Measurements from ENCODE around the gene TSPO.

The TSPO gene

DNA sequence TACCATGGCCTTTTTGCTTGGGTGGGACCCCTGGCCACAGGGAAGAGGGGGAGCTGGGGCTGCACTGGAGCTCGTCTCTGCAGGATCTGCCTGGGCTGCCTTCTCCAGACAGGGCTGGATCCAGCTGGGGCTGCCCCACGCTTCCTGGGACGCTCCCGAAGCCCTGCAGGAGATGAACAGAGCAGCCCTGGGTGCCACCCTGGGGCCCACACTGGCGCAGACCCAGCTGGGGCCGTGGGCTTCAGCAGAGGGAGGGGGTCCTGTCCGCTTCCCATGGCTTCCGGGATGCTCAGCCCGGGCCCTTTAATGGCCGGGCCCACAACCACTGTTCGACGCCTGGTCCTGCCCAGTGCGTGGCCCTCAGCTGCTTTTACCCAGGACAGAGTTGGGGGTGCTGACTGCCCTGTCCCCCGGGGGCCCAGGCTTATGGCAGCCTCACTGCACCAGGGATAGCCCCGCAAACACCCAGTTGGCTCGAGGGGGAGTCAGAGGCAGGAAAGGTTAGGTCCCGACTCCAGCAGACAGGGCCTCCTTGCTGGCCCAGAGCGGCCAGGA is 12.0 kb downstream of the TSPO start:
- TF ChIP-seq, protein P1, sequence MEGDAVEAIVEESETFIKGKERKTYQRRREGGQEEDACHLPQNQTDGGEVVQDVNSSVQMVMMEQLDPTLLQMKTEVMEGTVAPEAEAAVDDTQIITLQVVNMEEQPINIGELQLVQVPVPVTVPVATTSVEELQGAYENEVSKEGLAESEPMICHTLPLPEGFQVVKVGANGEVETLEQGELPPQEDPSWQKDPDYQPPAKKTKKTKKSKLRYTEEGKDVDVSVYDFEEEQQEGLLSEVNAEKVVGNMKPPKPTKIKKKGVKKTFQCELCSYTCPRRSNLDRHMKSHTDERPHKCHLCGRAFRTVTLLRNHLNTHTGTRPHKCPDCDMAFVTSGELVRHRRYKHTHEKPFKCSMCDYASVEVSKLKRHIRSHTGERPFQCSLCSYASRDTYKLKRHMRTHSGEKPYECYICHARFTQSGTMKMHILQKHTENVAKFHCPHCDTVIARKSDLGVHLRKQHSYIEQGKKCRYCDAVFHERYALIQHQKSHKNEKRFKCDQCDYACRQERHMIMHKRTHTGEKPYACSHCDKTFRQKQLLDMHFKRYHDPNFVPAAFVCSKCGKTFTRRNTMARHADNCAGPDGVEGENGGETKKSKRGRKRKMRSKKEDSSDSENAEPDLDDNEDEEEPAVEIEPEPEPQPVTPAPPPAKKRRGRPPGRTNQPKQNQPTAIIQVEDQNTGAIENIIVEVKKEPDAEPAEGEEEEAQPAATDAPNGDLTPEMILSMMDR (IDR thresholded peaks at IDR 0.05; ENCODE audit: extremely low read depth, insufficient read depth, missing control alignments), result no peak
- DNase-seq (ENCODE audit: low spot score), result no peak
- in situ Hi-C loops (cut with MboI; ENCODE audit: low pct_unique_long_range_greater_than_20kb, low sequenced_read_pairs, unreplicated experiment), result no loop called here

DNA sequence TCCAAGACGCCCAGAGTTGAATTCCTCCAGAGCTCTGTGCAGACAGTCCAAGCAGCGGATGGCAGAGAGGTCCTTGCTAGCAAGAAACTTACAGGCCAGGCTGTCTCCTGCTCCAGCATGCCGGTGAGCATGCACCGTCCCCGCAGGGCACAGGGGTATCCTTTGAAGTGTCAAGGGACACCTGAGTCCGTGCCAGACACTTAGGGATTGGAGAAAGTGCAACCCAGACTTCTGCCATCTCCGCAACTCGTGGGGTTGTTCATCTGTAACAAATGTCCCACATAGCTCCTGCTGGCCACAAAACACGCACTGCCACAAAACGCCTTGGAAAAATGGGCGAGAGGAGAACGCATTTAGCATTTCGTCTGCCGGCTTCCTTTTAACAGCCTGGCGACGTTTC is 13.3 kb downstream of the TSPO start:
- in situ Hi-C loops (cut with MboI; ENCODE audit: low pct_unique_long_range_greater_than_20kb, low sequenced_read_pairs, unreplicated experiment), result no loop called here
- DNase-seq (ENCODE audit: low spot score), result no peak
- TF ChIP-seq, protein P1 (IDR thresholded peaks at IDR 0.05; ENCODE audit: extremely low read depth, insufficient read depth, missing control alignments), result no peak

DNA sequence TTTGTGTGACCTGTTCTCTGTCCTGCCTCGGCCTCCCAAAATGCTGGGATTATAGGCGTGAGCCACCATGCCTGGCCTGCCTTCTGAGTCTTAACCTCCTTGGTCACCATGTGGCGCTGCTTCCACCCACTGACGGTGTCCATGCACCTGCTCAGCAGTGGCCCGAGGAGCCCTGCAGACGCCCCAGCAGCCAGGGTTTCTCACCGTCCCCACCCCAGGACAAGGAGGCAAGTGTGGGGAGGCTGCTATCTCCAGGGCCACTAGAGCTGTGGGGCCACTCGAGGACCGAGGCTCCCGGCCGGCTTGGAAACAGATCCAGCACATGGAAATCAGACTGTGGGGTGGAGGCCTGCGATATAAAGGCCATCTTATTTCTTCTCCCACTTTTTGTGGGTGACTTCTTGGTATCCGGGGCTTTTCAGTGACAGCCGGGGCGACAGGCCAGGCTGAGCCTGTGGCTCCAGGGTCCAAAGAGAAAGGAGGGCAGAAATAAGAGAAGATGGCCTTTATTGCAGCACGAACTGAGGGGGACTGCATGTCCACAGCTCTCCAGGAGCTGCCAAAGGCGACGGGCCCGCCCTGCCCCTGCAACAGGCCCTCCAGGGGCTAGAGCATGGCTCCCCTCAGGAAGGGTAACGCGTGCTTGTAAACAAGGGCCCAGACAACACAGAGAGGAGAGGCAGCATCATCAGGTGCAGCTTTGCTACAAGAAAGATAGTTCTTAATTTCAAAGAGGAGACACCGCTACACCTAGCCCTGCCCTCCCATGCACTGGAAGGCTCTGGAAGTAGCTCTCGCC is 15.0 kb downstream of the TSPO start:
- in situ Hi-C loops (cut with MboI; ENCODE audit: low pct_unique_long_range_greater_than_20kb, low sequenced_read_pairs, unreplicated experiment), result no loop called here
- no peak for DNase-seq (ENCODE audit: low spot score)
- TF ChIP-seq, protein P1 (IDR thresholded peaks at IDR 0.05; ENCODE audit: extremely low read depth, insufficient read depth, missing control alignments), result no peak

DNA sequence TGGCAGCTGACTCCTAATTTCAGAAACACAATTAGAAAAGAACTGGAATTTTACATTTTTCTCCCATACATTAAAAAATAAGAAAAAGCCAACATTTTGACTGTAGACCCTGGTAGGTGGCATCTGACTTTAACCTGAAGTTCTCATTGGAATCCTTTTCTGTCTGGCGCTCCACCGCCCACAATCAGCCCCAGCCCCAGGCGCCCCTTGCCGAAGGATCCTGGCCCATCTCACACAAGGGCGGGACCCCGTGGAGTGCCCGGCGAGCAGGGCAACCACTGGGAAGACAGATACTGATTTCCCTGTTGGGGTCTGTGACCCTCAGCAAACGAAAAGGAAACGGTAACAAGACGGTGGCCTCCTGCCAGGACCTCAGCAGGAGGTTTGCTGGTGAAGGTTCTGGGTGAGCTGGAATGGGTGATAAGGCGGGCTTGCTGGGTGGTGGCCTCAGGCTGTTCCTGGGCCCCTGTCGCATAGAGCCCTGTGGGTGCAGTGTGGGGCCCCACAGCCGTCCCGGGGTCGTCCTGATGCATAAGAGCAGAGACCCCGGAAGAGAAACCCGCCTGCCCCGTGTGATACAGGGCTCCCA is 15.7 kb downstream of the TSPO start:
- in situ Hi-C loops (cut with MboI; ENCODE audit: low pct_unique_long_range_greater_than_20kb, low sequenced_read_pairs, unreplicated experiment), result no loop called here
- no peak for DNase-seq (ENCODE audit: low spot score)
- TF ChIP-seq, protein P1 (IDR thresholded peaks at IDR 0.05; ENCODE audit: extremely low read depth, insufficient read depth, missing control alignments), result no peak

DNA sequence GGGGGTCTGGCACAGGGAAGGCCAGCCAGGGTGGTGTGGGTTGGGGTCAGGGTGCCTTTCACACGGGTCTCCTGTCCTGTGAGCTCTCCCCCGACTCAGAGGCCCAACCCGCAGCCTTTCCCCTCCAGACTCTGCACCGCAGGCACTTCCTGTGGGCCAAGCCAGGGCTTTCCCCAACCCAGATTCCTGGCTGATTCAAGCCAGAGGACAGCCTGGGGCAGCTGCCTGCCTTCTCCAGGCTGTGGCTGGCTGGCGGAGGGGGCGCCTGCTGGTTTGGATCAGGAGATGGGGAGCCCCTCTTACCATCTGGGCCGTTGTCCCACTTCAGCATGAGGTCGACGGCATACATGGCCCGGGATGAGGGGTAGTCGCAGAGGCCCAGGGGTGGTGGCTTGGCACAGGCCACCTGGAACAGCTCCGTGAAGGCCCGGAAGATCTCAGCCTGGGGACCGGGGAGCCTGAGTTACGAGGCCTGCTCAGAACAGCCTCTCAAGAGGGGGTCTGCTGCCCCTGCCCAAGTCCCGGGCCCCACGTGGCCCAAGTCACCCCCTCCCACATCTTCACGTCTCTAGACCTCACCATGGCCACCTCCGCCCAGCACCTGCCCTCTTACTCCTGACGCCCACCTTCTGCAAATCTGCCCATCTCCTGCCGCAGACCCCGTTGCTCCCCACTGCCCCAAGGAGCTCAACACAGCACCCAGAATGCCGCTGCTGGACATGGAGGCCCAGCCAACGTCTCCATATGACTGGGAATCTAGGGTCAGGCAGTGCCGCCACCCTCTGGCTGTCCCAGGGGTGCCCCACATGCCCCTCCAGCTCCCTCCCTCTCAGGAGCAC is 17.3 kb downstream of the TSPO start:
- in situ Hi-C loops (cut with MboI; ENCODE audit: low pct_unique_long_range_greater_than_20kb, low sequenced_read_pairs, unreplicated experiment), result no loop called here
- no peak for DNase-seq (ENCODE audit: low spot score)
- TF ChIP-seq, protein P1 (IDR thresholded peaks at IDR 0.05; ENCODE audit: extremely low read depth, insufficient read depth, missing control alignments), result no peak
